ENCODE data around the gene MMS19. TPM values are rescaled to one million over a fixed set of nuclear protein-coding genes. Genes with fewer than 3 reads are reported as not detected.

MMS19 gene
- 100 to 1,000 TPM; 103 to 142 (median 115) TPM for total RNA-seq

GRCh38 chr10:97498076-97498840 lies at the start of gene MMS19:
TSS of gene MMS19 (minus strand) at chr10:97498422. CDS start at chr10:97498384, 38 bp downstream.
- 0 to 1% methylated on average over 29 to 50 of the region's 73 CpGs for WGBS, 2 donors
- TF ChIP-seq CTCF (IDR thresholded peaks at IDR 0.05) (no peak), POLR2A (IDR thresholded peaks at IDR 0.05) (no peak)
- intact Hi-C loops (cut with DNase I; ENCODE audit: low total_unique reads): no loop called here
- DNase-seq (ENCODE audit: low spot score in 2 of 2): peak; percentile 99 to 100
- peak within 1 kb of the TSS; percentile 96 for H3K4me3 ChIP-seq (ENCODE audit: low read depth, poor library complexity, severe bottlenecking)

GRCh38 chr10:97547962-97548361 lies 49.7 kb upstream of the MMS19 start:
- no peak overlapping the region for H3K4me3 ChIP-seq (ENCODE audit: low read depth, poor library complexity, severe bottlenecking)
- no peak for DNase-seq (ENCODE audit: low spot score in 2 of 2)
- 60 to 63% methylated on average over 4 of the region's 4 CpGs for WGBS, 2 donors
- TF ChIP-seq CTCF (IDR thresholded peaks at IDR 0.05): no peak
- TF ChIP-seq POLR2A (IDR thresholded peaks at IDR 0.05): no peak
- intact Hi-C loops (cut with DNase I; ENCODE audit: low total_unique reads): no loop called here

GRCh38 chr10:97547271-97547600 lies 49.0 kb upstream of the MMS19 start:
- no peak overlapping the region for H3K4me3 ChIP-seq (ENCODE audit: low read depth, poor library complexity, severe bottlenecking)
- 74 to 87% methylated on average over 4 of the region's 4 CpGs for WGBS, 2 donors
- DNase-seq (ENCODE audit: low spot score in 2 of 2): no peak
- intact Hi-C loops (cut with DNase I; ENCODE audit: low total_unique reads): no loop called here
- TF ChIP-seq CTCF (IDR thresholded peaks at IDR 0.05) (no peak), POLR2A (IDR thresholded peaks at IDR 0.05) (no peak)

- DNase-seq (ENCODE audit: low spot score in 2 of 2): no peak
- no peak overlapping the region for H3K4me3 ChIP-seq (ENCODE audit: low read depth, poor library complexity, severe bottlenecking)
- intact Hi-C loops (cut with DNase I; ENCODE audit: low total_unique reads): no loop called here
- TF ChIP-seq POLR2A (IDR thresholded peaks at IDR 0.05) (no peak), CTCF (IDR thresholded peaks at IDR 0.05) (no peak)
- WGBS, 2 donors: 82 to 93% methylated on average over 16 to 18 of the region's 18 CpGs
These were observed 48.4 kb upstream of the MMS19 start for GRCh38 chr10:97546456-97547270.

- 12 to 13% methylated on average over 10 of the region's 10 CpGs for WGBS, 2 donors
- no peak overlapping the region for H3K4me3 ChIP-seq (ENCODE audit: low read depth, poor library complexity, severe bottlenecking)
- peak; percentile 91 to 96 for DNase-seq (ENCODE audit: low spot score in 2 of 2)
- intact Hi-C loops (cut with DNase I; ENCODE audit: low total_unique reads): no loop called here
- no peak for TF ChIP-seq CTCF (IDR thresholded peaks at IDR 0.05)
- TF ChIP-seq POLR2A (IDR thresholded peaks at IDR 0.05): no peak
These were observed 44.9 kb upstream of the MMS19 start for GRCh38 chr10:97543025-97543546.
